HG03342 (cell line): ENCODE data around the gene OR13H1.
"Not testable (repeated sequence)": the region's sequence is repeated elsewhere in the genome, so short reads cannot be mapped to it uniquely, and the experiment has no call there.

Source experiments
- ATAC-seq: cut with Tn5 transposase; IDR thresholded peaks from one replicate; pipeline ENCODE4 v1.9.1; 2021; ENCODE audit warnings: mild to moderate bottlenecking, moderate library complexity; ENCODE audit not compliant: unreplicated experiment

Gene OR13H1

GRCh38 chrX:131543774-131544173, at the start of gene OR13H1:
TSS of gene OR13H1 (plus strand) at chrX:131544074. CDS start at chrX:131544074, 0 bp downstream.
- ATAC-seq: no peak

DNA sequence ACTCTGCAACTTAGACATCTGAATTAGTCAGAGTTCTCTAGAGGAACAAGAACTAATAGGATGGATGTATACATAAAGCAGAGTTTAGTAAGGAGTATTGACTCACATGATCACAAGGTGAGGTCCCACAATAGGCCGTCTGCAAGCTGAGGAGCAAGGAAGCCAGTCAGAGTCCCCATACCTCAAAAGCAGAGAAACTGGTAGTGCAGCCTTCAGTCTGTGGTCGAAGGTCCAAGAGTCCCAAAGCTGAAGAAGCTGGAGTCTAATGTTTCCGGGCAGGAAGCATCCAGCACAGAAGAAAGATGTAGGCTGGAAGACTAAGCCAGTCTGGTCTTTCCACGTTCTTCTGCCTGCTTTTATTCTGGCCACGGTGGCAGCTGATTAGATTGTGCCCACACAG, 42.3 kb upstream of the OR13H1 start:
- ATAC-seq: not testable (repeated sequence)

GRCh38 chrX:131513159-131513914, 30.5 kb upstream of the OR13H1 start:
- no peak for ATAC-seq

GRCh38 chrX:131521824-131522223, 22.1 kb upstream of the OR13H1 start:
- ATAC-seq: no peak

DNA sequence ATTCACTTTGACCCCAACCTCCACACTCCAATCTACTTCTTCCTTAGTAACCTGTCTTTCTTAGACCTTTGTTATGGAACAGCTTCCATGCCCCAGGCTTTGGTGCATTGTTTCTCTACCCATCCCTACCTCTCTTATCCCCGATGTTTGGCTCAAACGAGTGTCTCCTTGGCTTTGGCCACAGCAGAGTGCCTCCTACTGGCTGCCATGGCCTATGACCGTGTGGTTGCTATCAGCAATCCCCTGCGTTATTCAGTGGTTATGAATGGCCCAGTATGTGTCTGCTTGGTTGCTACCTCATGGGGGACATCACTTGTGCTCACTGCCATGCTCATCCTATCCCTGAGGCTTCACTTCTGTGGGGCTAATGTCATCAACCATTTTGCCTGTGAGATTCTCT, 344 bp downstream of the OR13H1 start:
- no peak for ATAC-seq

- no peak for ATAC-seq
Observed at GRCh38 chrX:131549011-131549410, 5.1 kb downstream of the OR13H1 start.

- ATAC-seq: not testable (repeated sequence)
Observed at GRCh38 chrX:131552453-131552852, 8.6 kb downstream of the OR13H1 start.

DNA sequence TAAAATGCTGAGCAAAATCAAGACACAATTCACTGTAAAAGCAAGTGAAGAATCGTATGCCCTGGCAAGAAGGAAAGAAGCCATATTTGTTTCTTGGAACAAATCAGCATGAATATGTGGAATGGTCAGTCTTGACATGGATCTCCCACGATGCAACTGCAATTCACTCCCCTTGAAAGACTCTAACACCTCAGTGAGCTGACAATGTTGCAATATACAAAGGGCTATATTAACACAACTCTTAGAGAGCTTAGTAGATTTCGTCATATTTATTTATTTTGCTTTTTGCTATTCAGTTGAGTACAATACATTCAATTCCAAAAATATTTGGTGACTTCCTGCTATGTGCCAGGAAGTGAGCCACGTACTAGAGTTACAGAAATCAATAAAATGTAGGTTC, 14.7 kb downstream of the OR13H1 start:
- no peak for ATAC-seq

- no peak for ATAC-seq
Observed at GRCh38 chrX:131564553-131565229, 20.8 kb downstream of the OR13H1 start.

GRCh38 chrX:131565909-131566308, 22.0 kb downstream of the OR13H1 start:
- ATAC-seq: no peak

GRCh38 chrX:131571348-131571747, 27.5 kb downstream of the OR13H1 start:
- ATAC-seq: no peak

GRCh38 chrX:131572372-131573014, 28.6 kb downstream of the OR13H1 start:
- ATAC-seq: no peak

DNA sequence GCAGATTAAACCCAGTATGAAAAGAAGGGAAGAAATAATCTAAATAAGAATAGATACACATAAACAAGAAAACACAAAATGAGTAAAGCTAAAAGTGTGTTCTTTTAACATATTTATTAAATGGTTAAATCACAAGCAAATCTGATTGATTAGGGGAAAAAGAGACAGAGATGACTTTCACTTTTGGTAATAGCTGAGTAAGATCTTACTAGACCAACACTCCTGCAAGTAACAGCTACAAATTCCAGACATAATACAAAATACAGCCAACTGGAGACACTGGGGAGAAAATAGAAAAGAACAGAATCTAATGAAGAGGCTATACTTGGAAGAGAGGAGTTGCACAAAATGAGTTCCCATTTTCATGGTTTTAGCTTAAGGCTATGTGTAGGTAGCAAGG, 33.5 kb downstream of the OR13H1 start:
- no peak for ATAC-seq

GRCh38 chrX:131577999-131578734, 34.3 kb downstream of the OR13H1 start:
- no peak for ATAC-seq

DNA sequence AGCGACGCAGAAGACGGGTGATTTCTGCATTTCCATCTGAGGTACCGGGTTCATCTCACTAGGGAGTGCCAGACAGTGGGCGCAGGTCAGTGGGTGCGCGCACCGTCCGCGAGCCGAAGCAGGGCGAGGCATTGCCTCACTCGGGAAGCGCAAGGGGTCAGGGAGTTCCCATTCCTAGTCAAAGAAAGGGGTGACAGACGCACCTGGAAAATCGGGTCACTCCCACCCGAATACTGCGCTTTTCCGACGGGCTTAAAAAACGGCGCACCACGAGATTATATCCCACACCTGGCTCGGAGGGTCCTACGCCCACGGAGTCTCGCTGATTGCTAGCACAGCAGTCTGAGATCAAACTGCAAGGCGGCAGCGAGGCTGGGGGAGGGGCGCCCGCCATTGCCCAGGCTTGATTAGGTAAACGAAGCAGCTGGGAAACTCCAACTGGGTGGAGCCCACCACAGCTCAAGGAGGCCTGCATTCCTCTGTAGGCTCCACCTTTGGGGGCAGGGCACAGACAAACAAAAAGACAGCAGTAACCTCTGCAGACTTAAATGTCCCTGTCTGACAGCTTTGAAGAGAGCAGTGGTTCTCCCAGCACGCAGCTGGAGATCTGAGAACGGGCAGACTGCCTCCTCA, 35.0 kb downstream of the OR13H1 start:
- ATAC-seq: not testable (repeated sequence)

GRCh38 chrX:131588995-131589394, 45.1 kb downstream of the OR13H1 start:
- no peak for ATAC-seq
